Transverse colon (tissue), 4 donors: ENCODE measurements around the gene HSD11B1L. TPM values are rescaled to one million over a fixed set of nuclear protein-coding genes. Genes with fewer than 3 reads are reported as not detected.

Experiments
- DNase-seq: peaks from one replicate; pipeline ENCODE4 v3.0.0-alpha.2; 2019
- H3K27ac ChIP-seq, 4 donors: fragments of 200-600 bp; sonication (generic); 2 replicates each; pipeline ENCODE4 v1.5.1; 2016 to 2018; ENCODE audit warnings: inconsistent platforms in 4 of 4
- H3K27me3 ChIP-seq: fragments of 200-600 bp; sonication (generic); 2 replicates; pipeline ENCODE4 v1.5.1; 2017; ENCODE audit warnings: inconsistent platforms
- H3K36me3 ChIP-seq, 4 donors: fragments of 200-600 bp; sonication (generic); 2 replicates each; pipeline ENCODE4 v1.5.1; 2017 to 2019; ENCODE audit warnings: inconsistent platforms in 4 of 4
- H3K4me1 ChIP-seq, 4 donors: fragments of 200-600 bp; sonication (generic); 2 replicates each; pipeline ENCODE4 v1.5.1; 2017 to 2020; ENCODE audit warnings: inconsistent platforms in 4 of 4
- H3K4me3 ChIP-seq, 4 donors: fragments of 200-600 bp; sonication (generic); 1 replicate in 1 of 4; 2 replicates in 3 of 4; pipeline versions ENCODE4 v1.5.1 to v1.6.1; 2017 to 2019; ENCODE audit warnings: inconsistent platforms in 4 of 4
- H3K9me3 ChIP-seq, 2 donors: fragments of 200-600 bp; sonication (generic); 2 replicates each; pipeline ENCODE4 v1.5.1; 2017 to 2019; ENCODE audit warnings: inconsistent platforms in 2 of 2
- CTCF ChIP-seq, 5 experiments: fragments of 200-600 bp in 3 of 5; fragments of 450-650 bp in 2 of 5; sonication (generic) in 3 of 5; IDR thresholded peaks; 1 replicate in 2 of 5; 2 replicates in 3 of 5; pipeline ENCODE4 v1.5.1; 2016 to 2017; ENCODE audit warnings: antibody characterized with exemption in 5 of 5, inconsistent platforms in 3 of 5, mild to moderate bottlenecking in 2 of 5, moderate library complexity in 1 of 5
- EP300 ChIP-seq: sonication (generic); formaldehyde crosslinking; IDR thresholded peaks from one replicate; pipeline ENCODE4 v1.6.1; 2017; ENCODE audit warnings: antibody characterized with exemption, low read depth
- POLR2A ChIP-seq: fragments of 450-650 bp; IDR thresholded peaks from one replicate; pipeline ENCODE4 v1.6.1; 2016; ENCODE audit warnings: antibody characterized with exemption, mild to moderate bottlenecking, moderate library complexity
- POLR2AphosphoS5 ChIP-seq, 3 donors: sonication (generic); formaldehyde crosslinking; IDR thresholded peaks; one replicate each; pipeline ENCODE4 v1.6.1; 2016; ENCODE audit warnings: antibody characterized with exemption in 3 of 3
- WGBS, 2 donors: methylation state at CpG; one replicate each; pipeline ENCODE4 v1.1.5; 2018; ENCODE audit warnings: low coverage in 1 of 2; 5-methylcytosine and 5-hydroxymethylcytosine counted together
- in situ Hi-C, 4 donors: fragments of 200-750 bp; cut with MboI; loops; one replicate each; pipeline versions ENCODE4 v1.15.0 to v1.15.1; 2017; ENCODE audit warnings: low sequenced_read_pairs in 3 of 4, low pct_ligation_motif_present in 1 of 4, low pct_unique_long_range_greater_than_20kb in 1 of 4
- intact Hi-C: fragments of 100-400 bp; cut with DNase I; formaldehyde crosslinking; loops from one replicate; pipeline ENCODE4 v1.15.1; 2023; ENCODE audit warnings: low total_unique reads
- total RNA-seq, 4 donors: library from RNA; depleted of rRNA; stranded (reverse); fragments of >200 nt; gene quantifications; one replicate each; pipeline ENCODE4 v1.1.0, GENCODE V29; 2016

HSD11B1L gene
- total RNA-seq, 4 donors from 2014 or later: 10.8 to 30.1 (median 16.6) TPM

GRCh38 chr19:5718579-5719273 lies 37.9 kb downstream of the HSD11B1L start:
- in situ Hi-C loops: no loop called here
- H3K36me3 ChIP-seq: peaks cover 0 to 2% (median 0%) of the 10 kb centered on the region in 4 donors
- no peaks in the 10 kb centered on the region for H3K27me3 ChIP-seq
- WGBS, 2 donors: 13 to 24% methylated on average over 9 to 11 of the region's 11 CpGs
- TF ChIP-seq POLR2A: no peak
- no peak for TF ChIP-seq EP300
- no peak for TF ChIP-seq CTCF (IDR thresholded peaks at IDR 0.05)
- no peak for TF ChIP-seq POLR2AphosphoS5 (IDR thresholded peaks at IDR 0.05)
- peak overlapping the region; percentile 93 to 97 (median 96) for H3K27ac ChIP-seq
- no peak for DNase-seq
- H3K4me3 ChIP-seq: peak overlapping the region in 3 of 4 donors; percentile 90 to 100 (median 96)
- H3K9me3 ChIP-seq: no peaks in the 10 kb centered on the region
- H3K4me1 ChIP-seq: peaks cover 12 to 34% (median 19%) of the 10 kb centered on the region in 4 donors
- intact Hi-C loops: no loop called here

DNA sequence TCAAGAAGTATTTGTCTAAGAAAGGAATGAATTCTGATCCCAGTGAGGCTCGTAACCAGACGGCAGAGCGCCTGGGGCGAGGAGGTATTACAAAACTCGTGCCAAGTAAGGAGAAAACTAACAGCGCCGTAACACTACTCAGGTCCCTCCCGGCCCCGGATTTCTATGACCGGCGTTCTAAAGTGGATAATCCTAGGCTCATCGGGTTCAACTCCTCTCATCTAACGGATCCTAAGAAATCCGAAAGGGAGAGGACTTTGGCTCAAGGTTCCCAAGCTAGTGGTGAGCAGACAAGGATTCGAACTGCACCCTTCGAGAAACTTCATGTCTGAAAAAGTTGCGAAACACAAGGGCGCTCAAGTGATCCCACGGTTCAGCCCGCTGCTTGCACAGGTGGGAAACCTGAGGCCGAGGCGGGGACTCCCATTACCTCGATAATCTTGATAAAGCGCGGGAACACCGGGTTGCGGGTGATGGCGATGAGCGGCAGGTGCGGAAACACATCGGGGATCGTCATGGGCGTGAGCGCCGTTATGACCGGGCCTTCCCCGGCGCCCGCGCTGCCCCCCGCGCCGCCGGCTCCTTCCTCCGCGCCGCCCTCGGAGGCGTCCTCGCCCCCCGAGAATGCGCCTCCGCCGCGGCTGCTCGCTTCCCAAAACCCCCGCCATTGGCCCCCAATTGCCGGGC lies 38.6 kb downstream of the HSD11B1L start:
- intact Hi-C loops (no loop called here), in situ Hi-C loops (no loop called here)
- peak overlapping the region; percentile 93 to 97 (median 96) for H3K27ac ChIP-seq
- peak overlapping the region; percentile 87 to 100 (median 93) for H3K4me3 ChIP-seq
- no peak for DNase-seq
- no peaks in the 10 kb centered on the region for H3K27me3 ChIP-seq
- 1% methylated on average over 50 of the region's 58 CpGs; no CpG with 5 or more reads in 1 of the 2 donors for WGBS, 2 donors
- H3K36me3 ChIP-seq: no peaks in the 10 kb centered on the region
- no peak for TF ChIP-seq POLR2A
- TF ChIP-seq POLR2AphosphoS5 (IDR thresholded peaks at IDR 0.05): no peak
- TF ChIP-seq CTCF (IDR thresholded peaks at IDR 0.05): no peak
- no peak for TF ChIP-seq EP300
- H3K4me1 ChIP-seq: peaks cover 12 to 34% (median 19%) of the 10 kb centered on the region in 4 donors
- H3K9me3 ChIP-seq: no peaks in the 10 kb centered on the region

DNA sequence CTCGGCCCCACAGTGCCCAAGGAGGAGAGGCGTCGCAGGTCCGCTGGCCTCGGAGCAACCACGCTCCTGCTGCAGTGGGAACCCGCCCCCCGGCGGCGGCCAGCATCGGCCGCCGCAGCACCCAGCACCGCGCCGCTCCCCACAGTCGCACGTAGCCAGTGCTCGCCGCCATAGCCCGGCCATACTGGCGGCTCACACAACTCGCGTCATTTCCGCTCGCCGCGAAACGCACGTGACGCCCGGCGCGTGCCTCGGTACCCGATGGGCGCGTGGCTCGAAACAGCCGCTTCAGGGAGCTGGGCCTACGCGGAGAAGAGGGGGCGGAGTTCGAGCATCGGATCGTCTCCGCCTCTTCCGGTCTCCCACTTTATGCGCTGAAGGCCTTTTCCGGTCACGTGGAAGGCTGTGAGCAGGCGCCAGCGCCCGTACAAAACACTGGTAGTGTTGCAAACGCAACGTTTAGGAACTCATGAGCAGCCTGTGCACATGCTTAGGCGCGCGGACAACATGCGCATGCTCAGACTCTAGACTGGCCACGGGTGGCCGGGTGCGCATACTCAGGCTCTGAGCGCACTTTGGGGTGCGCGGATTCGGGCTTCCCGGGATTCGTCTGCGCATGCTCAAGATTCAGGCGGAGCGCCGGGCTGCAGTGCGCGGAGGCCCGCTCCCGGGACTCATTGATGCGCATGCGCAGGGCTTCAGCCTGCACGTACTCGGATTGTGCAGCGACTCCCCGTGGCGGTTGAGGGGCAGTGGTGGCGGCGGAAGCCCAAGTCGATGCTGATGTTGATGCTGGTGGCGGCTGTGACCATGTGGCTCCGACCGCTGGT lies 39.3 kb downstream of the HSD11B1L start, which contains the start of the genes CATSPERD and LONP1:
CATSPERD (plus strand) TSS at position 677 of the 830 bp plus-strand sequence; CDS start at position 778, 101 bp downstream.
LONP1 (minus strand) TSS at position 186 of the 830 bp plus-strand sequence; CDS start at position 172, 14 bp downstream.
- DNase-seq: peak; percentile 98
- H3K4me1 ChIP-seq: peaks cover 12 to 34% (median 19%) of the 10 kb centered on the region in 4 donors
- H3K4me3 ChIP-seq: peak within 1 kb of the TSS; percentile 87 to 100 (median 93)
- TF ChIP-seq EP300 (no peak), POLR2A (peak; percentile 75), CTCF (IDR thresholded peaks at IDR 0.05) (peak; percentile 86 to 98 (median 91)), POLR2AphosphoS5 (IDR thresholded peaks at IDR 0.05) (peak; percentile 91 to 97 (median 91))
- in situ Hi-C loops (no loop called here), intact Hi-C loops (no loop called here)
- H3K9me3 ChIP-seq: no peaks in the 10 kb centered on the region
- 1% methylated on average over 59 of the region's 90 CpGs; no CpG with 5 or more reads in 1 of the 2 donors for WGBS, 2 donors
- H3K36me3 ChIP-seq: no peaks in the 10 kb centered on the region
- no peaks in the 10 kb centered on the region for H3K27me3 ChIP-seq
- H3K27ac ChIP-seq: peak within 1 kb of the TSS; percentile 93 to 97 (median 96)
